H9 (cell line): ENCODE measurements around the gene PLD1. TPM values are rescaled to one million over a fixed set of nuclear protein-coding genes. Genes with fewer than 3 reads are reported as not detected.

Experiments used
- DNase-seq: peaks from one replicate; pipeline ENCODE4 v3.0.0-alpha.2; 2017
- H2AFZ ChIP-seq: one replicate; pipeline ENCODE4 v1.6.1; 2013; ENCODE audit warnings: mild to moderate bottlenecking, low read length, control low read depth, moderate library complexity
- H2AK5ac ChIP-seq: 2 replicates; pipeline ENCODE4 v1.6.1; 2013; ENCODE audit warnings: low read length, control low read depth, mixed read lengths; ENCODE audit not compliant: insufficient read length
- H2BK120ac ChIP-seq: one replicate; pipeline ENCODE4 v1.6.1; 2013; ENCODE audit warnings: low read depth, mild to moderate bottlenecking, low read length, control low read depth, inconsistent platforms; ENCODE audit not compliant: poor library complexity, severe bottlenecking
- H2BK12ac ChIP-seq: 2 replicates; pipeline ENCODE4 v1.6.1; 2013; ENCODE audit warnings: low read length, control low read depth, mixed read lengths, low read depth; ENCODE audit not compliant: insufficient read length
- H2BK15ac ChIP-seq: 2 replicates; pipeline ENCODE4 v1.6.1; 2013; ENCODE audit warnings: low read depth, low read length, control low read depth
- H2BK20ac ChIP-seq: one replicate; pipeline ENCODE4 v1.6.1; 2013; ENCODE audit warnings: low read depth, mild to moderate bottlenecking, low read length, control low read depth, inconsistent platforms; ENCODE audit not compliant: poor library complexity, severe bottlenecking
- H2BK5ac ChIP-seq: 2 replicates; pipeline ENCODE4 v1.6.1; 2013; ENCODE audit warnings: low read length, control low read depth, mixed read lengths; ENCODE audit not compliant: insufficient read length
- H3K14ac ChIP-seq: 2 replicates; pipeline ENCODE4 v1.6.1; 2013; ENCODE audit warnings: low read length, control low read depth; ENCODE audit not compliant: insufficient read depth
- H3K18ac ChIP-seq: 2 replicates; pipeline ENCODE4 v1.6.1; 2013; ENCODE audit warnings: low read depth, mild to moderate bottlenecking, mixed read lengths, low read length, control low read depth; ENCODE audit not compliant: insufficient read length
- H3K23ac ChIP-seq: 2 replicates; pipeline ENCODE4 v1.6.1; 2013; ENCODE audit warnings: low read length, control low read depth, mixed read lengths, low read depth; ENCODE audit not compliant: insufficient read length
- H3K23me2 ChIP-seq: 2 replicates; pipeline ENCODE4 v1.6.1; 2013; ENCODE audit warnings: low read depth, mild to moderate bottlenecking, mixed read lengths, low read length, control low read depth; ENCODE audit not compliant: insufficient read length, poor library complexity, severe bottlenecking
- H3K27ac ChIP-seq: 2 replicates; pipeline ENCODE4 v1.5.1; 2013; ENCODE audit warnings: low read length, control low read depth, mixed read lengths, low read depth; ENCODE audit not compliant: insufficient read length
- H3K27me3 ChIP-seq: 2 replicates; pipeline ENCODE4 v1.6.1; 2013; ENCODE audit warnings: low read length, control low read depth, inconsistent platforms; ENCODE audit not compliant: insufficient read depth
- H3K4ac ChIP-seq: 2 replicates; pipeline ENCODE4 v1.6.1; 2013; ENCODE audit warnings: low read depth, mild to moderate bottlenecking, control low read depth, inconsistent platforms, low read length, moderate library complexity
- H3K4me1 ChIP-seq: 2 replicates; pipeline ENCODE4 v1.6.1; 2013; ENCODE audit warnings: low read length, control low read depth, inconsistent platforms; ENCODE audit not compliant: insufficient read depth
- H3K4me2 ChIP-seq: 2 replicates; pipeline ENCODE4 v1.6.1; 2013; ENCODE audit warnings: low read length, control low read depth, mixed read lengths; ENCODE audit not compliant: insufficient read length, insufficient read depth
- H3K56ac ChIP-seq: 2 replicates; pipeline ENCODE4 v1.6.1; 2013; ENCODE audit warnings: low read depth, mild to moderate bottlenecking, mixed read lengths, low read length, control low read depth; ENCODE audit not compliant: insufficient read length
- H3K79me1 ChIP-seq: 2 replicates; pipeline ENCODE4 v1.6.1; 2013; ENCODE audit warnings: low read depth, mild to moderate bottlenecking, moderate library complexity, low read length, control low read depth, inconsistent platforms; ENCODE audit not compliant: insufficient read depth, poor library complexity, severe bottlenecking
- H3K79me2 ChIP-seq: 2 replicates; pipeline ENCODE4 v1.6.1; 2013; ENCODE audit warnings: low read length, control low read depth, inconsistent platforms; ENCODE audit not compliant: insufficient read depth
- H3K9ac ChIP-seq: 2 replicates; pipeline ENCODE4 v1.6.1; 2013; ENCODE audit warnings: low read length, control low read depth, mixed read lengths; ENCODE audit not compliant: insufficient read length; ENCODE audit errors: extremely low read depth
- H3K9me3 ChIP-seq: one replicate; pipeline ENCODE4 v1.6.1; 2013; ENCODE audit warnings: low read depth, low read length, inconsistent platforms; ENCODE audit not compliant: control insufficient read depth
- H3T11ph ChIP-seq: one replicate; pipeline ENCODE4 v1.6.1; 2013; ENCODE audit warnings: mild to moderate bottlenecking, low read length, control low read depth, inconsistent platforms
- H4K20me1 ChIP-seq: one replicate; pipeline ENCODE4 v1.6.1; 2013; ENCODE audit not compliant: control insufficient read depth, insufficient read length, insufficient read depth
- H4K5ac ChIP-seq: 2 replicates; pipeline ENCODE4 v1.6.1; 2013; ENCODE audit warnings: low read depth, mild to moderate bottlenecking, mixed read lengths, low read length, control low read depth; ENCODE audit not compliant: insufficient read length
- H4K8ac ChIP-seq: replicated peaks from 2 replicates; pipeline ENCODE4 v1.6.1; 2013; ENCODE audit warnings: low read length, control low read depth, mixed read lengths, low read depth; ENCODE audit not compliant: insufficient read length
- H4K91ac ChIP-seq: 2 replicates; pipeline ENCODE4 v1.6.1; 2013; ENCODE audit warnings: low read depth, mild to moderate bottlenecking, moderate library complexity, mixed read lengths, low read length, control low read depth; ENCODE audit not compliant: insufficient read length
- H3K27ac Mint-ChIP-seq, 3 experiments: 2 replicates in 2 of 3; 3 replicates in 1 of 3; pipeline ENCODE4 v1.8.0; 2020 to 2021; ENCODE audit warnings: mixed read lengths in 3 of 3, mild to moderate bottlenecking in 1 of 3, moderate library complexity in 1 of 3
- H3K27me3 Mint-ChIP-seq: 2 replicates; pipeline ENCODE4 v1.8.0; 2021; ENCODE audit warnings: low read depth, mild to moderate bottlenecking, moderate library complexity, mixed read lengths
- H3K36me3 Mint-ChIP-seq, 3 experiments: 2 replicates in 2 of 3; 3 replicates in 1 of 3; pipeline ENCODE4 v1.8.0; 2020 to 2021; ENCODE audit warnings: low read depth in 3 of 3, mixed read lengths in 3 of 3; ENCODE audit not compliant: insufficient read depth in 1 of 3
- H3K4me1 Mint-ChIP-seq, 2 experiments: 2 replicates each; pipeline ENCODE4 v1.8.0; 2020; ENCODE audit warnings: mixed read lengths in 2 of 2
- H3K4me3 Mint-ChIP-seq, 2 experiments: 2 replicates in 1 of 2; 3 replicates in 1 of 2; pipeline ENCODE4 v1.8.0; 2020 to 2021; ENCODE audit warnings: mild to moderate bottlenecking in 2 of 2, mixed read lengths in 2 of 2, moderate library complexity in 1 of 2
- H3K9me3 Mint-ChIP-seq, 2 experiments: 2 replicates in 1 of 2; 3 replicates in 1 of 2; pipeline ENCODE4 v1.8.0; 2020; ENCODE audit warnings: mild to moderate bottlenecking in 2 of 2, mixed read lengths in 2 of 2, moderate library complexity in 1 of 2
- CTCF ChIP-seq: fragments of 200-600 bp; sonication (generic); conservative IDR thresholded peaks from 3 replicates; pipeline ENCODE4 v1.8.0; 2021; ENCODE audit warnings: antibody characterized with exemption, mild to moderate bottlenecking
- WGBS: extraction: QIAGEN DNeasy Blood & Tissue Kit; methylation state at CpG from one replicate; pipeline ENCODE4 v1.1.7; 2013; ENCODE audit warnings: missing lambda C conversion rate, low lambda C conversion rate, mixed read lengths; ENCODE audit not compliant: insufficient read length; ENCODE audit errors: extremely low coverage; 5-methylcytosine and 5-hydroxymethylcytosine counted together
- total RNA-seq: library from RNA; stranded (reverse); gene quantifications from 2 replicates; pipeline ENCODE4 v1.2.1, GENCODE V29; 2021

Gene PLD1
- total RNA-seq, 1 experiment from 2014 or later, result 1.8 TPM

- no peak overlapping the region for H2BK5ac ChIP-seq
- H4K20me1 ChIP-seq, result no peaks in the 10 kb centered on the region
- H3T11ph ChIP-seq, result no peak overlapping the region
- Mint-ChIP-seq H3K36me3 (peaks cover 2 to 4% (median 3%) of the 10 kb centered on the region in 3 experiments; a peak in 4 of 7 replicates), H3K4me3 (no peak overlapping the region), H3K9me3 (peaks cover 6 to 10% of the 10 kb centered on the region in 2 experiments; a peak in 4 of 5 replicates), H3K27ac (no peak overlapping the region), H3K27me3 (no peaks in the 10 kb centered on the region), H3K4me1 (peaks cover 1 to 2% of the 10 kb centered on the region in 2 experiments; a peak in 3 of 4 replicates)
- H3K14ac ChIP-seq, result no peak overlapping the region
- H3K9me3 ChIP-seq, result no peaks in the 10 kb centered on the region
- H2BK15ac ChIP-seq, result no peak overlapping the region
- H3K27ac ChIP-seq, result no peak overlapping the region
- no peaks in the 10 kb centered on the region for H3K79me1 ChIP-seq
- no peak overlapping the region for H4K91ac ChIP-seq
- H3K18ac ChIP-seq, result no peak overlapping the region
- no peak overlapping the region for H2BK20ac ChIP-seq
- no peak overlapping the region for H4K5ac ChIP-seq
- H3K23me2 ChIP-seq, result no peaks in the 10 kb centered on the region
- H3K56ac ChIP-seq, result no peak overlapping the region
- H4K8ac ChIP-seq, result no peak overlapping the region
- H3K9ac ChIP-seq, result no peak overlapping the region
- no peak overlapping the region for H3K4me2 ChIP-seq
- H3K79me2 ChIP-seq, result no peaks in the 10 kb centered on the region
- no CpG with 5 or more reads among the region's 5 CpGs for WGBS
- no peaks in the 10 kb centered on the region for H3K4me1 ChIP-seq
- no peak for TF ChIP-seq CTCF
- H2BK12ac ChIP-seq, result no peak overlapping the region
- no peak overlapping the region for H3K23ac ChIP-seq
- no peak for DNase-seq
- H2AK5ac ChIP-seq, result no peak overlapping the region
- no peak overlapping the region for H3K4ac ChIP-seq
- H3K27me3 ChIP-seq, result no peaks in the 10 kb centered on the region
- H2BK120ac ChIP-seq, result no peak overlapping the region
- no peak overlapping the region for H2AFZ ChIP-seq
These were observed 110.7 kb downstream of the PLD1 start for GRCh38 chr3:171699601-171700000.
